Astrocyte (in vitro differentiated cells and primary cell): ENCODE measurements around the gene TMEM119. TPM values are rescaled to one million over a fixed set of nuclear protein-coding genes. Genes with fewer than 3 reads are reported as not detected.

ENCODE experiments used
- DNase-seq: peaks from one replicate; pipeline ENCODE4 v3.0.0-alpha.2; 2010; ENCODE audit warnings: low read depth
- FAIRE-seq: peaks from 2 replicates; lab custom pipeline; 2011; peaks lifted over from hg19 to GRCh38; lab: Jason Lieb, UNC
- H2AFZ ChIP-seq: 2 replicates; pipeline ENCODE4 v1.6.0; 2012; ENCODE audit warnings: low read depth, low read length, inconsistent platforms
- H3K27ac ChIP-seq: 2 replicates; pipeline ENCODE4 v1.5.1; 2011; ENCODE audit warnings: low read depth, low read length, inconsistent platforms
- H3K27me3 ChIP-seq: 2 replicates; pipeline ENCODE4 v1.6.0; 2011; ENCODE audit warnings: low read length, inconsistent platforms; ENCODE audit not compliant: insufficient read depth
- H3K36me3 ChIP-seq: 2 replicates; pipeline ENCODE4 v1.5.1; 2011; ENCODE audit warnings: low read length, inconsistent platforms; ENCODE audit not compliant: insufficient read depth
- H3K4me1 ChIP-seq: 2 replicates; pipeline ENCODE4 v1.5.1; 2011; ENCODE audit warnings: low read length, inconsistent platforms; ENCODE audit not compliant: insufficient read depth
- H3K4me2 ChIP-seq: 2 replicates; pipeline ENCODE4 v1.6.0; 2012; ENCODE audit warnings: low read length, inconsistent platforms
- H3K4me3 ChIP-seq: 2 replicates; pipeline ENCODE4 v1.5.1; 2011; ENCODE audit warnings: low read depth, mild to moderate bottlenecking, low read length, inconsistent platforms; ENCODE audit not compliant: insufficient read depth
- H3K79me2 ChIP-seq: 2 replicates; pipeline ENCODE4 v1.6.0; 2012; ENCODE audit warnings: mild to moderate bottlenecking, low read length, inconsistent platforms; ENCODE audit not compliant: insufficient read depth
- H3K9ac ChIP-seq: 2 replicates; pipeline ENCODE4 v1.6.0; 2012; ENCODE audit warnings: mild to moderate bottlenecking, low read length, inconsistent platforms
- H3K9me3 ChIP-seq: 2 replicates; pipeline ENCODE4 v1.5.1; 2012; ENCODE audit warnings: low read depth, mild to moderate bottlenecking, low read length, inconsistent platforms; ENCODE audit not compliant: insufficient read depth
- H4K20me1 ChIP-seq: 2 replicates; pipeline ENCODE4 v1.6.0; 2012; ENCODE audit warnings: low read length, inconsistent platforms; ENCODE audit not compliant: insufficient read depth
- H3K27ac Mint-ChIP-seq: one replicate; pipeline ENCODE4 v1.8.0; 2021; ENCODE audit warnings: mild to moderate bottlenecking, mixed read lengths; ENCODE audit not compliant: unreplicated experiment
- H3K27me3 Mint-ChIP-seq: one replicate; pipeline ENCODE4 v1.8.0; 2021; ENCODE audit warnings: low read depth, mixed read lengths; ENCODE audit not compliant: unreplicated experiment
- H3K36me3 Mint-ChIP-seq: one replicate; pipeline ENCODE4 v1.8.0; 2021; ENCODE audit warnings: low read depth, mixed read lengths; ENCODE audit not compliant: unreplicated experiment
- H3K4me1 Mint-ChIP-seq: one replicate; pipeline ENCODE4 v1.8.0; 2021; ENCODE audit warnings: low read depth, mixed read lengths; ENCODE audit not compliant: unreplicated experiment
- H3K4me3 Mint-ChIP-seq: one replicate; pipeline ENCODE4 v1.8.0; 2021; ENCODE audit warnings: mild to moderate bottlenecking, moderate library complexity, mixed read lengths; ENCODE audit not compliant: unreplicated experiment
- H3K9me3 Mint-ChIP-seq: one replicate; pipeline ENCODE4 v1.8.0; 2021; ENCODE audit warnings: mild to moderate bottlenecking, mixed read lengths; ENCODE audit not compliant: unreplicated experiment
- EZH2 ChIP-seq: IDR thresholded peaks from 2 replicates; pipeline ENCODE4 v1.6.1; 2012; ENCODE audit warnings: mild to moderate bottlenecking, low read length, inconsistent platforms; ENCODE audit not compliant: insufficient read depth
- total RNA-seq: library from RNA; stranded (reverse); gene quantifications from 2 replicates; pipeline ENCODE4 v1.2.1, GENCODE V29; 2021
- TF ChIP-seq, protein P1 (sequence below): IDR thresholded peaks from 2 replicates; pipeline ENCODE4 v1.5.1; 2011; ENCODE audit warnings: low read depth, mild to moderate bottlenecking, inconsistent platforms, low read length, moderate library complexity; ENCODE audit not compliant: insufficient read depth

Gene TMEM119
- total RNA-seq, 1 donor from 2014 or later = 0.91 TPM

DNA sequence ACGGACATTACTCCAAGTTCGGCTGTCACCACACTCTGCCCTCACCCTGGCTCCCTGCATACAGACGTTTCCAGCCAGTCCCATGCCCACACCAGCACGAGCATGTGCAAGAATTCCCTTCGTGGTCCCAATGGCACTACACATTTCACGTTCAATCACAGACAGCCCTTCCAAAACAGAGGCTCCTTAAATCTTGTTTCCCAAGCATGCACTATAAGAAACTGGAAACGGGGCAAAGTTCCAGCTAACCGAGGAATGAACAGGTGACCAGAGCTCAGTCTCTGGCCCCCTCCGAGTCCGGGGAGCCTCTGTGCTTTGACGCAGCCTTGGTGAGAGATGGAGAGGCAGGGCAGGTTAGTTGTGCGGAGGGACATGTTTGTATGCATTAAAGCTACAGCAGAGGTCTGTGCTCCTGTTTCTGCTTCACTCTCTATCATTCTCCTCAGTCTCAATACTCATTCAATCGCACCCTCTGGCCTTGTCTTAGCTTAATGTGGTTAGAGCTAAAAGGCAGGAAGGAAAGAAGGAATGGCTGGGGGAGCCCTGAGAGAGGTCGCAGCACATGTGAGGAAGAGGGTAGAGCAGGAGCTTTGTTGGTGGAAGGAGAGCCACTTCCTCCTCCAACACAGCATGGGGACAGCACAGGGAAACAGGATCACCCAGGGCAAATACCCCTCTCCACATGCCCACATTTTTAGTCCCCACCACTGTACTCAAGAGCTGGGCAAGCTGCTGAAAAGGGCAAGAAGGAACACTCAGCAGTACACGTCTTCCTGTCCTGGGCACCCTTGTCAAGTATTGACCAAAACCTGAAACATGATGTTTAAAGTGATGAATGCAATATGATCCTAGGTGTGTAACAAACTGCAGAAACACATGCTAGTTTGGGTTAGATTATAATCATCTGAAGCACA is 48.1 kb upstream of the TMEM119 start:
- Histone ChIP-seq H3K4me1 (peaks cover 52% of the 10 kb centered on the region), H3K79me2 (peaks cover 33% of the 10 kb centered on the region), H3K4me3 (no peak overlapping the region), H3K27me3 (no peaks in the 10 kb centered on the region), H3K4me2 (no peak overlapping the region), H3K9ac (no peak overlapping the region), H2AFZ (no peak overlapping the region), H4K20me1 (peaks cover 37% of the 10 kb centered on the region), H3K27ac (peak overlapping the region; percentile 6), H3K36me3 (peaks cover 60% of the 10 kb centered on the region), H3K9me3 (no peaks in the 10 kb centered on the region)
- no peak for FAIRE-seq
- DNase-seq = no peak
- Mint-ChIP-seq H3K27ac (peak overlapping the region; percentile 75), H3K4me1 (peaks cover 72% of the 10 kb centered on the region), H3K36me3 (peaks cover 32% of the 10 kb centered on the region), H3K4me3 (peak overlapping the region; percentile 3), H3K9me3 (no peaks in the 10 kb centered on the region), H3K27me3 (no peaks in the 10 kb centered on the region)
- no peak for TF ChIP-seq EZH2
- TF ChIP-seq, protein P1, sequence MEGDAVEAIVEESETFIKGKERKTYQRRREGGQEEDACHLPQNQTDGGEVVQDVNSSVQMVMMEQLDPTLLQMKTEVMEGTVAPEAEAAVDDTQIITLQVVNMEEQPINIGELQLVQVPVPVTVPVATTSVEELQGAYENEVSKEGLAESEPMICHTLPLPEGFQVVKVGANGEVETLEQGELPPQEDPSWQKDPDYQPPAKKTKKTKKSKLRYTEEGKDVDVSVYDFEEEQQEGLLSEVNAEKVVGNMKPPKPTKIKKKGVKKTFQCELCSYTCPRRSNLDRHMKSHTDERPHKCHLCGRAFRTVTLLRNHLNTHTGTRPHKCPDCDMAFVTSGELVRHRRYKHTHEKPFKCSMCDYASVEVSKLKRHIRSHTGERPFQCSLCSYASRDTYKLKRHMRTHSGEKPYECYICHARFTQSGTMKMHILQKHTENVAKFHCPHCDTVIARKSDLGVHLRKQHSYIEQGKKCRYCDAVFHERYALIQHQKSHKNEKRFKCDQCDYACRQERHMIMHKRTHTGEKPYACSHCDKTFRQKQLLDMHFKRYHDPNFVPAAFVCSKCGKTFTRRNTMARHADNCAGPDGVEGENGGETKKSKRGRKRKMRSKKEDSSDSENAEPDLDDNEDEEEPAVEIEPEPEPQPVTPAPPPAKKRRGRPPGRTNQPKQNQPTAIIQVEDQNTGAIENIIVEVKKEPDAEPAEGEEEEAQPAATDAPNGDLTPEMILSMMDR = no peak

DNA sequence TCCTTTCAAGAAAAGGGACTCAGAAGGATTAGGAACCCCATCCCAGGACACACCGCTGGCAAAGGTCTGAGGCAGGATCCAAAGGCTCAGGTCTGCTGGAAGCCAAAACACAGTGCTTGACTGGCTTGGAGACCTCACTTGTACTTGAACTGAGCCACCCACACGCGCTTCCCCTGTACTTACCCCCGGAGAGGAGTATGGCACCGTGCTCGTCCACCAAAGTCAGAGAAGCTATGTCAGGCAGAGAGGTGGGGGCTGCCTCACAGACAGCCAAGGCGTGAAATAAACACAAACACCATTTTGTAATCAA is 46.9 kb upstream of the TMEM119 start:
- FAIRE-seq (no peak), DNase-seq (no peak)
- H3K27ac Mint-ChIP-seq = no peak overlapping the region
- H2AFZ ChIP-seq = no peak overlapping the region
- TF ChIP-seq, protein P1 = no peak
- TF ChIP-seq EZH2 = no peak
- peak overlapping the region; percentile 44 for H3K4me2 ChIP-seq
- peaks cover 75% of the 10 kb centered on the region for H3K4me1 Mint-ChIP-seq
- H3K9me3 ChIP-seq = no peaks in the 10 kb centered on the region
- H3K27me3 Mint-ChIP-seq = no peaks in the 10 kb centered on the region
- H3K27ac ChIP-seq = no peak overlapping the region
- H3K27me3 ChIP-seq = no peaks in the 10 kb centered on the region
- no peaks in the 10 kb centered on the region for H3K9me3 Mint-ChIP-seq
- peaks cover 33% of the 10 kb centered on the region for H3K79me2 ChIP-seq
- H4K20me1 ChIP-seq = peaks cover 40% of the 10 kb centered on the region
- no peak overlapping the region for H3K4me3 Mint-ChIP-seq
- H3K36me3 ChIP-seq = peaks cover 52% of the 10 kb centered on the region
- H3K4me3 ChIP-seq = no peak overlapping the region
- no peak overlapping the region for H3K9ac ChIP-seq
- H3K4me1 ChIP-seq = peaks cover 49% of the 10 kb centered on the region
- peaks cover 39% of the 10 kb centered on the region for H3K36me3 Mint-ChIP-seq
